ENCODE measurements around the gene AMOTL1.

AMOTL1 gene

GRCh38 chr11:94826415-94826814, 58.3 kb downstream of the AMOTL1 start:
- TF ChIP-seq EP300 (IDR thresholded peaks at IDR 0.05; ENCODE audit: borderline replicate concordance) (no peak), YY1 (IDR thresholded peaks at IDR 0.05; ENCODE audit: low read depth) (no peak), NFIC (IDR thresholded peaks at IDR 0.05) (no peak), CREB1 (IDR thresholded peaks at IDR 0.05; ENCODE audit: low read depth) (no peak), REST (IDR thresholded peaks at IDR 0.05; ENCODE audit: low read depth) (no peak), RAD21 (IDR thresholded peaks at IDR 0.05; ENCODE audit: low read depth) (no peak), MAX (IDR thresholded peaks at IDR 0.05) (no peak), TAF1 (IDR thresholded peaks at IDR 0.05; ENCODE audit: low read depth) (no peak), ZBTB7A (IDR thresholded peaks at IDR 0.05; ENCODE audit: low read depth) (no peak), CEBPB (IDR thresholded peaks at IDR 0.05) (no peak), EGR1 (IDR thresholded peaks at IDR 0.05) (no peak), TCF12 (IDR thresholded peaks at IDR 0.05; ENCODE audit: low read depth) (no peak), USF1 (IDR thresholded peaks at IDR 0.05) (no peak), FOXM1 (IDR thresholded peaks at IDR 0.05; ENCODE audit: borderline replicate concordance, low read depth) (no peak), TEAD4 (IDR thresholded peaks at IDR 0.05) (no peak)

- TF ChIP-seq EGR1 (IDR thresholded peaks at IDR 0.05) (no peak), ZBTB7A (IDR thresholded peaks at IDR 0.05; ENCODE audit: low read depth) (no peak), USF1 (IDR thresholded peaks at IDR 0.05) (no peak), TCF12 (IDR thresholded peaks at IDR 0.05; ENCODE audit: low read depth) (no peak), TEAD4 (IDR thresholded peaks at IDR 0.05) (no peak)
Observed at GRCh38 chr11:94828088-94828487, 59.9 kb downstream of the AMOTL1 start.

GRCh38 chr11:94830722-94831510, 62.8 kb downstream of the AMOTL1 start:
- TF ChIP-seq FOXM1 (IDR thresholded peaks at IDR 0.05; ENCODE audit: borderline replicate concordance, low read depth) (no peak), MAX (IDR thresholded peaks at IDR 0.05) (no peak), EGR1 (IDR thresholded peaks at IDR 0.05) (no peak), RAD21 (IDR thresholded peaks at IDR 0.05; ENCODE audit: low read depth) (no peak), ZBTB7A (IDR thresholded peaks at IDR 0.05; ENCODE audit: low read depth) (no peak), EP300 (IDR thresholded peaks at IDR 0.05; ENCODE audit: borderline replicate concordance) (no peak), USF1 (IDR thresholded peaks at IDR 0.05) (no peak), CREB1 (IDR thresholded peaks at IDR 0.05; ENCODE audit: low read depth) (no peak), CEBPB (IDR thresholded peaks at IDR 0.05) (no peak), TAF1 (IDR thresholded peaks at IDR 0.05; ENCODE audit: low read depth) (no peak), YY1 (IDR thresholded peaks at IDR 0.05; ENCODE audit: low read depth) (no peak), NFIC (IDR thresholded peaks at IDR 0.05) (no peak), TEAD4 (IDR thresholded peaks at IDR 0.05) (no peak), TCF12 (IDR thresholded peaks at IDR 0.05; ENCODE audit: low read depth) (no peak), REST (IDR thresholded peaks at IDR 0.05; ENCODE audit: low read depth) (no peak)

GRCh38 chr11:94831529-94831928, 63.4 kb downstream of the AMOTL1 start:
- TF ChIP-seq NFIC (IDR thresholded peaks at IDR 0.05) (no peak), FOXM1 (IDR thresholded peaks at IDR 0.05; ENCODE audit: borderline replicate concordance, low read depth) (no peak), ZBTB7A (IDR thresholded peaks at IDR 0.05; ENCODE audit: low read depth) (no peak), TEAD4 (IDR thresholded peaks at IDR 0.05) (no peak), CREB1 (IDR thresholded peaks at IDR 0.05; ENCODE audit: low read depth) (no peak), CEBPB (IDR thresholded peaks at IDR 0.05) (no peak), EP300 (IDR thresholded peaks at IDR 0.05; ENCODE audit: borderline replicate concordance) (no peak), TAF1 (IDR thresholded peaks at IDR 0.05; ENCODE audit: low read depth) (no peak), MAX (IDR thresholded peaks at IDR 0.05) (no peak), EGR1 (IDR thresholded peaks at IDR 0.05) (no peak), YY1 (IDR thresholded peaks at IDR 0.05; ENCODE audit: low read depth) (no peak), USF1 (IDR thresholded peaks at IDR 0.05) (no peak), REST (IDR thresholded peaks at IDR 0.05; ENCODE audit: low read depth) (no peak), RAD21 (IDR thresholded peaks at IDR 0.05; ENCODE audit: low read depth) (no peak)
